Caco-2 (cell line): Measurements from ENCODE around the gene ASTN2. TPM values are rescaled to one million over a fixed set of nuclear protein-coding genes. Genes with fewer than 3 reads are reported as not detected.

Source experiments
- BruUV-seq: library from RNA; stranded (reverse); fragments of 400-500 nt; replicated peaks from 2 replicates; lab custom pipeline; 2021; lab: Mats Ljungman, UMichigan
- CTCF ChIA-PET: fragments of 300-600 bp; sonication (Branson Sonifier 250); formaldehyde crosslinking; loops from one replicate; lab custom pipeline; 2022; ENCODE audit warnings: antibody characterized with exemption; lab: Charles Lee
- POLR2A ChIA-PET: fragments of 300-600 bp; sonication (Branson Sonifier 250); formaldehyde crosslinking; loops from one replicate; lab custom pipeline; 2022; ENCODE audit warnings: antibody characterized with exemption; lab: Charles Lee
- DNase-seq, 2 experiments: peaks; one replicate each; pipeline versions ENCODE4 v3.0.0 to v3.0.0-alpha.2; 2020 to 2022
- H3K27me3 ChIP-seq: replicated peaks from 2 replicates; pipeline ENCODE4 v1.6.0; 2011; ENCODE audit warnings: low read length; ENCODE audit not compliant: control insufficient read depth, insufficient read depth
- H3K36me3 ChIP-seq: 2 replicates; pipeline ENCODE4 v1.5.1; 2011; ENCODE audit warnings: low read length; ENCODE audit not compliant: control insufficient read depth, insufficient read depth
- H3K4me1 ChIP-seq: fragments of 250-450 bp; sonication (Bioruptor Pico); 2 replicates; pipeline ENCODE4 v1.5.1; 2020; ENCODE audit warnings: mild to moderate bottlenecking
- H3K4me3 ChIP-seq: 2 replicates; pipeline ENCODE4 v1.5.1; 2011; ENCODE audit warnings: low read depth, mild to moderate bottlenecking, control low read depth, low read length
- H3K9me3 ChIP-seq: fragments of 250-450 bp; sonication (Bioruptor Pico); 2 replicates; pipeline ENCODE4 v1.5.1; 2020; ENCODE audit warnings: mild to moderate bottlenecking, moderate library complexity
- H3K27ac Mint-ChIP-seq: one replicate; pipeline ENCODE4 v1.8.0; 2022; ENCODE audit warnings: mixed read lengths; ENCODE audit not compliant: unreplicated experiment
- H3K27me3 Mint-ChIP-seq: one replicate; pipeline ENCODE4 v1.8.0; 2022; ENCODE audit warnings: mixed read lengths; ENCODE audit not compliant: insufficient read depth, unreplicated experiment
- H3K36me3 Mint-ChIP-seq: one replicate; pipeline ENCODE4 v1.8.0; 2022; ENCODE audit warnings: mild to moderate bottlenecking, mixed read lengths; ENCODE audit not compliant: insufficient read depth, unreplicated experiment
- H3K4me1 Mint-ChIP-seq: one replicate; pipeline ENCODE4 v1.8.0; 2022; ENCODE audit warnings: low read depth, mixed read lengths; ENCODE audit not compliant: unreplicated experiment
- H3K4me3 Mint-ChIP-seq: one replicate; pipeline ENCODE4 v1.8.0; 2022; ENCODE audit warnings: mild to moderate bottlenecking, moderate library complexity, mixed read lengths; ENCODE audit not compliant: unreplicated experiment
- H3K9me3 Mint-ChIP-seq: one replicate; pipeline ENCODE4 v1.8.0; 2022; ENCODE audit warnings: mixed read lengths; ENCODE audit not compliant: unreplicated experiment
- intact Hi-C: fragments of 100-400 bp; cut with micrococcal nuclease; formaldehyde crosslinking; loops from one replicate; pipeline ENCODE4 v1.10.0; 2022; ENCODE audit not compliant: unreplicated experiment
- total RNA-seq: library from RNA; stranded (reverse); gene quantifications from 2 replicates; pipeline ENCODE4 v1.2.3, GENCODE V29; 2022
- TF ChIP-seq, protein P1 (sequence below), 2 experiments: fragments of 200-600 bp in 1 of 2; IDR thresholded peaks; 1 replicate in 1 of 2; 2 replicates in 1 of 2; pipeline versions ENCODE4 v1.5.1 to v1.8.0; 2011 to 2022; ENCODE audit warnings: antibody characterized with exemption in 1 of 2, control low read depth in 1 of 2, inconsistent platforms in 1 of 2, low read depth in 1 of 2, low read length in 1 of 2, mild to moderate bottlenecking in 1 of 2, moderate library complexity in 1 of 2; ENCODE audit not compliant: insufficient read depth in 1 of 2, severe bottlenecking in 1 of 2, unreplicated experiment in 1 of 2

Gene ASTN2
- total RNA-seq, 1 experiment from 2014 or later = 12.7 TPM

- ChIA-PET CTCF (no interaction called here), POLR2A (no interaction called here)
- BruUV-seq = no TSS peak
- no peak overlapping the region for H3K4me3 ChIP-seq
- H3K9me3 ChIP-seq = no peaks in the 10 kb centered on the region
- Mint-ChIP-seq H3K9me3 (no peaks in the 10 kb centered on the region), H3K27me3 (peaks cover 4% of the 10 kb centered on the region), H3K27ac (no peak overlapping the region), H3K4me3 (no peak overlapping the region), H3K4me1 (no peaks in the 10 kb centered on the region), H3K36me3 (no peaks in the 10 kb centered on the region)
- intact Hi-C loops = no loop called here
- H3K27me3 ChIP-seq = no peaks in the 10 kb centered on the region
- TF ChIP-seq, protein P1, sequence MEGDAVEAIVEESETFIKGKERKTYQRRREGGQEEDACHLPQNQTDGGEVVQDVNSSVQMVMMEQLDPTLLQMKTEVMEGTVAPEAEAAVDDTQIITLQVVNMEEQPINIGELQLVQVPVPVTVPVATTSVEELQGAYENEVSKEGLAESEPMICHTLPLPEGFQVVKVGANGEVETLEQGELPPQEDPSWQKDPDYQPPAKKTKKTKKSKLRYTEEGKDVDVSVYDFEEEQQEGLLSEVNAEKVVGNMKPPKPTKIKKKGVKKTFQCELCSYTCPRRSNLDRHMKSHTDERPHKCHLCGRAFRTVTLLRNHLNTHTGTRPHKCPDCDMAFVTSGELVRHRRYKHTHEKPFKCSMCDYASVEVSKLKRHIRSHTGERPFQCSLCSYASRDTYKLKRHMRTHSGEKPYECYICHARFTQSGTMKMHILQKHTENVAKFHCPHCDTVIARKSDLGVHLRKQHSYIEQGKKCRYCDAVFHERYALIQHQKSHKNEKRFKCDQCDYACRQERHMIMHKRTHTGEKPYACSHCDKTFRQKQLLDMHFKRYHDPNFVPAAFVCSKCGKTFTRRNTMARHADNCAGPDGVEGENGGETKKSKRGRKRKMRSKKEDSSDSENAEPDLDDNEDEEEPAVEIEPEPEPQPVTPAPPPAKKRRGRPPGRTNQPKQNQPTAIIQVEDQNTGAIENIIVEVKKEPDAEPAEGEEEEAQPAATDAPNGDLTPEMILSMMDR (IDR thresholded peaks at IDR 0.05; ENCODE audit: insufficient read depth in 1 of 2, low read depth in 1 of 2, low read length in 1 of 2, severe bottlenecking in 1 of 2, unreplicated experiment in 1 of 2) = no peak
- H3K36me3 ChIP-seq = no peaks in the 10 kb centered on the region
- no peak for DNase-seq
- no peaks in the 10 kb centered on the region for H3K4me1 ChIP-seq
Measured at GRCh38 chr9:117122102-117122501, 292.8 kb downstream of the ASTN2 start.

DNA sequence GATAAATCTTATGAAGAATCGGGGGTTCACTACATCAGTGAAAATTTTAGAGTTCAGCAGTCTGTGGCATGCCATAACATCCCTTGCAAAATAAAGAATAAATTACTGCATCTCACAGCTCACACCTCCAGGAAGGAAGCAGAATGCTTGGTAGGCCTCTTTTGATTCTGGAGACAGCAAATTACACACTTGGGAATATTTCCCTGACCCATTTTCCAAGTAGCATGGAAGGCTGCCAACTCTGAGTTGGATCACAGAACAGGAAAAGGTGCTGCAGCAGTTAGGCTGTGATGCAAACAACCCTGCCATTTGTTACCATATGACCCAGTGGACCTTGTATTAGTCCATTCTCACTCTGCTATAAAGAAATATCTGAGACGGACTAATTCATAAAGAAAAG, 293.5 kb downstream of the ASTN2 start:
- intact Hi-C loops = no loop called here
- Histone ChIP-seq H3K4me1 (no peaks in the 10 kb centered on the region), H3K36me3 (no peaks in the 10 kb centered on the region), H3K4me3 (no peak overlapping the region), H3K9me3 (no peaks in the 10 kb centered on the region), H3K27me3 (no peaks in the 10 kb centered on the region)
- Mint-ChIP-seq H3K27ac (no peak overlapping the region), H3K4me3 (no peak overlapping the region), H3K4me1 (no peaks in the 10 kb centered on the region), H3K27me3 (peaks cover 4% of the 10 kb centered on the region), H3K36me3 (no peaks in the 10 kb centered on the region), H3K9me3 (no peaks in the 10 kb centered on the region)
- no TSS peak for BruUV-seq
- TF ChIP-seq, protein P1 (IDR thresholded peaks at IDR 0.05; ENCODE audit: insufficient read depth in 1 of 2, low read depth in 1 of 2, low read length in 1 of 2, severe bottlenecking in 1 of 2, unreplicated experiment in 1 of 2) = no peak
- POLR2A ChIA-PET = no interaction called here
- DNase-seq = no peak
- CTCF ChIA-PET = no interaction called here

GRCh38 chr9:117120061-117120460, 294.8 kb downstream of the ASTN2 start:
- no peaks in the 10 kb centered on the region for H3K9me3 ChIP-seq
- H3K36me3 ChIP-seq = no peaks in the 10 kb centered on the region
- Mint-ChIP-seq H3K4me3 (no peak overlapping the region), H3K4me1 (no peaks in the 10 kb centered on the region), H3K36me3 (no peaks in the 10 kb centered on the region), H3K27me3 (peaks cover 4% of the 10 kb centered on the region), H3K27ac (no peak overlapping the region), H3K9me3 (no peaks in the 10 kb centered on the region)
- no peak for DNase-seq
- ChIA-PET POLR2A (no interaction called here), CTCF (no interaction called here)
- TF ChIP-seq, protein P1 (IDR thresholded peaks at IDR 0.05; ENCODE audit: insufficient read depth in 1 of 2, low read depth in 1 of 2, low read length in 1 of 2, severe bottlenecking in 1 of 2, unreplicated experiment in 1 of 2) = no peak
- no peak overlapping the region for H3K4me3 ChIP-seq
- BruUV-seq = no TSS peak
- no peaks in the 10 kb centered on the region for H3K4me1 ChIP-seq
- no peaks in the 10 kb centered on the region for H3K27me3 ChIP-seq
- intact Hi-C loops = no loop called here
